Neuronal stem cell (in vitro differentiated cells): Measurements from ENCODE around the gene STK38L.

ENCODE experiments used
- DNase-seq: peaks from one replicate; pipeline ENCODE4 v3.0.0-alpha.2; 2013; ENCODE audit warnings: low spot score
- H2AFZ ChIP-seq: one replicate; pipeline ENCODE4 v1.6.1; 2013; ENCODE audit warnings: mild to moderate bottlenecking, low read length, inconsistent platforms
- H2AK5ac ChIP-seq: 2 replicates; pipeline ENCODE4 v1.6.1; 2013; ENCODE audit warnings: low read depth, mild to moderate bottlenecking, inconsistent platforms, low read length, moderate library complexity, mixed read lengths
- H2BK120ac ChIP-seq: 2 replicates; pipeline ENCODE4 v1.6.1; 2013; ENCODE audit warnings: low read depth, mild to moderate bottlenecking, inconsistent platforms, low read length, moderate library complexity, mixed read lengths
- H2BK12ac ChIP-seq: one replicate; pipeline ENCODE4 v1.6.1; 2013; ENCODE audit warnings: low read length, inconsistent platforms
- H2BK15ac ChIP-seq: 2 replicates; pipeline ENCODE4 v1.6.1; 2013; ENCODE audit warnings: mild to moderate bottlenecking, low read length, inconsistent platforms, mixed read lengths
- H2BK5ac ChIP-seq: one replicate; pipeline ENCODE4 v1.6.1; 2013; ENCODE audit warnings: inconsistent platforms, mild to moderate bottlenecking, low read length, moderate library complexity
- H3K14ac ChIP-seq: one replicate; pipeline ENCODE4 v1.6.1; 2013; ENCODE audit warnings: low read length, inconsistent platforms
- H3K18ac ChIP-seq: 2 replicates; pipeline ENCODE4 v1.6.1; 2013; ENCODE audit warnings: low read length, inconsistent platforms
- H3K23ac ChIP-seq: 2 replicates; pipeline ENCODE4 v1.6.1; 2013; ENCODE audit warnings: low read depth, mild to moderate bottlenecking, mixed read lengths, low read length, inconsistent platforms; ENCODE audit not compliant: poor library complexity
- H3K27ac ChIP-seq: replicated peaks from 3 replicates; pipeline ENCODE4 v1.5.1; 2013; ENCODE audit warnings: low read length, inconsistent platforms
- H3K27me3 ChIP-seq, 3 experiments: 2 replicates each; pipeline ENCODE4 v1.6.1; 2013; ENCODE audit warnings: low read length in 3 of 3, mild to moderate bottlenecking in 2 of 3, inconsistent platforms in 1 of 3, low read depth in 1 of 3, mixed read lengths in 1 of 3, moderate library complexity in 1 of 3; ENCODE audit not compliant: control insufficient read depth in 3 of 3, insufficient read depth in 3 of 3
- H3K36me3 ChIP-seq, 2 donors: replicated peaks in 1 of 2; 2 replicates each; pipeline ENCODE4 v1.6.1; 2013; ENCODE audit warnings: low read length in 2 of 2; ENCODE audit not compliant: control insufficient read depth in 2 of 2, insufficient read depth in 2 of 2
- H3K4ac ChIP-seq: 2 replicates; pipeline ENCODE4 v1.6.1; 2013; ENCODE audit warnings: inconsistent platforms, mild to moderate bottlenecking, low read length, moderate library complexity
- H3K4me1 ChIP-seq, 2 donors: 1 replicate in 1 of 2; 2 replicates in 1 of 2; pipeline ENCODE4 v1.6.1; 2013; ENCODE audit warnings: low read length in 2 of 2, low read depth in 1 of 2; ENCODE audit not compliant: control insufficient read depth in 2 of 2, insufficient read depth in 1 of 2
- H3K4me2 ChIP-seq: one replicate; pipeline ENCODE4 v1.6.1; 2013; ENCODE audit warnings: mild to moderate bottlenecking, low read length, inconsistent platforms; ENCODE audit not compliant: insufficient read depth, poor library complexity, severe bottlenecking
- H3K4me3 ChIP-seq, 2 donors: 2 replicates each; pipeline ENCODE4 v1.5.1; 2013; ENCODE audit warnings: low read length in 2 of 2, mild to moderate bottlenecking in 2 of 2, inconsistent platforms in 1 of 2, moderate library complexity in 1 of 2
- H3K79me1 ChIP-seq: one replicate; pipeline ENCODE4 v1.6.1; 2013; ENCODE audit warnings: low read depth, mild to moderate bottlenecking, inconsistent platforms, low read length, moderate library complexity
- H3K9ac ChIP-seq: one replicate; pipeline ENCODE4 v1.6.1; 2013; ENCODE audit warnings: mild to moderate bottlenecking, low read depth, low read length, inconsistent platforms; ENCODE audit not compliant: poor library complexity
- H3K9me3 ChIP-seq, 2 donors: replicated peaks in 1 of 2; 2 replicates each; pipeline versions ENCODE3 to v1.6.1; 2013; ENCODE audit warnings: low read length in 2 of 2, mild to moderate bottlenecking in 2 of 2, inconsistent platforms in 1 of 2, low read depth in 1 of 2, mixed read lengths in 1 of 2, moderate library complexity in 1 of 2; ENCODE audit not compliant: control insufficient read depth in 2 of 2, insufficient read depth in 1 of 2
- H4K8ac ChIP-seq: one replicate; pipeline ENCODE4 v1.6.1; 2013; ENCODE audit warnings: low read depth, mild to moderate bottlenecking, inconsistent platforms, low read length, moderate library complexity
- H4K91ac ChIP-seq: one replicate; pipeline ENCODE4 v1.6.1; 2013; ENCODE audit warnings: low read length, low read depth, mild to moderate bottlenecking, inconsistent platforms; ENCODE audit not compliant: poor library complexity
- WGBS, 2 donors: extraction: QIAGEN DNeasy Blood & Tissue Kit; methylation state at CpG; one replicate each; pipeline ENCODE4 v1.1.7; 2013; ENCODE audit warnings: missing lambda C conversion rate in 2 of 2, mixed read lengths in 1 of 2; ENCODE audit not compliant: insufficient read length in 2 of 2, insufficient replicate concordance in 1 of 2; ENCODE audit errors: extremely low coverage in 2 of 2; 5-methylcytosine and 5-hydroxymethylcytosine counted together

STK38L gene

DNA sequence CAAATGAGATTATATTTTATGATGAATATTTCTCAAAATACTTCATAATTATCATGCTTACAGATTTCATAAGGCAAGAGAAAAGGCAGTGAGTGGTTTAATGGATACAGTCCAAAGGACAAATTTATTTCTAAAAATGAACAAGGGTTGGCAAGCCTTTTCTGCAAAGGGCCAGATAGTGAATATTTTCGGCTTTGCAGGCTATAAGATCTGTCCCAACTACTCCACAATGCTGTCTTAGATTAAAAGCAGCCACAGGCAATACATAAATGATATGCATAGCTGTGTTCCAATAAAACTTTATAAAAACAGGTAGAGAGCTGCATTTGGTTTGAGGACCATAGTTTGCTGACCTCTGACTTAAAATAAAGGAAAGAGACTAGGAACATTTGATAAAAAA lies 42.9 kb upstream of the STK38L start:
- no CpG with 5 or more reads among the region's 1 CpG for WGBS, 2 donors
- H2AK5ac ChIP-seq: no peak overlapping the region
- no peak overlapping the region for H3K4me3 ChIP-seq
- H2BK120ac ChIP-seq: no peak overlapping the region
- DNase-seq: no peak
- no peak overlapping the region for H2BK12ac ChIP-seq
- H3K4me1 ChIP-seq: no peaks in the 10 kb centered on the region
- H3K14ac ChIP-seq: no peak overlapping the region
- no peak overlapping the region for H3K4me2 ChIP-seq
- H4K91ac ChIP-seq: no peak overlapping the region
- H2AFZ ChIP-seq: no peak overlapping the region
- no peak overlapping the region for H4K8ac ChIP-seq
- no peak overlapping the region for H3K18ac ChIP-seq
- H3K79me1 ChIP-seq: no peaks in the 10 kb centered on the region
- H2BK15ac ChIP-seq: no peak overlapping the region
- no peak overlapping the region for H3K9ac ChIP-seq
- no peak overlapping the region for H3K23ac ChIP-seq
- no peaks in the 10 kb centered on the region for H3K27me3 ChIP-seq
- no peaks in the 10 kb centered on the region for H3K36me3 ChIP-seq
- H3K27ac ChIP-seq: no peak overlapping the region
- no peak overlapping the region for H2BK5ac ChIP-seq
- no peaks in the 10 kb centered on the region for H3K9me3 ChIP-seq
- H3K4ac ChIP-seq: no peak overlapping the region

- Histone ChIP-seq H3K27me3 (no peaks in the 10 kb centered on the region), H3K4me1 (no peaks in the 10 kb centered on the region), H2AFZ (no peak overlapping the region), H2BK5ac (no peak overlapping the region), H3K4me2 (no peak overlapping the region), H2AK5ac (no peak overlapping the region), H3K36me3 (no peaks in the 10 kb centered on the region), H4K8ac (no peak overlapping the region), H3K79me1 (no peaks in the 10 kb centered on the region), H3K27ac (no peak overlapping the region), H2BK12ac (no peak overlapping the region), H3K9ac (no peak overlapping the region), H4K91ac (no peak overlapping the region), H2BK15ac (no peak overlapping the region), H3K14ac (no peak overlapping the region), H2BK120ac (no peak overlapping the region), H3K4ac (no peak overlapping the region), H3K4me3 (no peak overlapping the region), H3K9me3 (peaks cover 0 to 2% of the 10 kb centered on the region in 2 donors), H3K18ac (no peak overlapping the region), H3K23ac (no peak overlapping the region)
- no CpG with 5 or more reads among the region's 1 CpG for WGBS, 2 donors
- no peak for DNase-seq
Measured at GRCh38 chr12:27206801-27207502, 37.1 kb upstream of the STK38L start.

GRCh38 chr12:27207615-27208413 lies 36.3 kb upstream of the STK38L start:
- Histone ChIP-seq H2BK5ac (no peak overlapping the region), H3K4me2 (no peak overlapping the region), H3K9ac (no peak overlapping the region), H4K91ac (no peak overlapping the region), H3K36me3 (no peaks in the 10 kb centered on the region), H3K79me1 (no peaks in the 10 kb centered on the region), H2AFZ (no peak overlapping the region), H4K8ac (no peak overlapping the region), H2BK12ac (no peak overlapping the region), H2BK15ac (no peak overlapping the region), H3K27ac (no peak overlapping the region), H3K14ac (no peak overlapping the region), H3K4ac (no peak overlapping the region), H3K27me3 (no peaks in the 10 kb centered on the region), H2BK120ac (no peak overlapping the region), H3K18ac (no peak overlapping the region), H3K4me1 (no peaks in the 10 kb centered on the region), H2AK5ac (no peak overlapping the region), H3K4me3 (no peak overlapping the region), H3K23ac (no peak overlapping the region), H3K9me3 (peaks cover 0 to 2% of the 10 kb centered on the region in 2 donors)
- no peak for DNase-seq
- WGBS, 2 donors: no CpG with 5 or more reads among the region's 9 CpGs

GRCh38 chr12:27208414-27208750 lies 35.7 kb upstream of the STK38L start:
- Histone ChIP-seq H3K23ac (no peak overlapping the region), H3K18ac (no peak overlapping the region), H3K79me1 (no peaks in the 10 kb centered on the region), H3K27ac (no peak overlapping the region), H3K9ac (no peak overlapping the region), H2BK120ac (no peak overlapping the region), H4K91ac (no peak overlapping the region), H3K4ac (no peak overlapping the region), H2BK5ac (no peak overlapping the region), H3K4me1 (no peaks in the 10 kb centered on the region), H2BK12ac (no peak overlapping the region), H2BK15ac (no peak overlapping the region), H3K36me3 (no peaks in the 10 kb centered on the region), H3K9me3 (peaks cover 0 to 2% of the 10 kb centered on the region in 2 donors), H3K4me2 (no peak overlapping the region), H3K27me3 (no peaks in the 10 kb centered on the region), H2AFZ (no peak overlapping the region), H3K14ac (no peak overlapping the region), H3K4me3 (no peak overlapping the region), H2AK5ac (no peak overlapping the region), H4K8ac (no peak overlapping the region)
- WGBS, 2 donors: no CpG with 5 or more reads among the region's 2 CpGs
- no peak for DNase-seq
